ENCODE measurements around the gene EIF4EBP3.

DNA sequence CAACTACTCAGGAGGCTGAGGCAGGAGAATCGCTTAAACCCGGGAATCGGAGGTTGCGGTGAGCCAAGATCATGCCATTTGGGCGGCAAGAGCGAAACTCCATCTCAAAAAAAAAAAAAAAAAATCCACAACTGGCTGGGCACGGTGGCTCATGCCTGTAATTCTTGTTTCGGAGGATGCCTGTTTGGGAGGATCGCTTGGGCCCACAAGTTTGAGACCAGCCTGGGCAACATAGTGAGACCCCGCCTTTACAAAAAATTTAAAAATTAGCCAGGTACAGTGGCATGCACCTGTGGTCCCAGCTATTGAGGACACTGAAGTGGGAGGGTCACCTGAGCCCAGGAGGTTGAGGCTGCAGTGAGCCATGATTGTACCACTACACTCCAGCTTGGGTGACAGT, 1.9 kb upstream of the EIF4EBP3 start:
- no peak for TF ChIP-seq TAF1 (IDR thresholded peaks at IDR 0.05; ENCODE audit: borderline replicate concordance, low read depth, low read length)
- no peak for TF ChIP-seq POLR2AphosphoS5 (IDR thresholded peaks at IDR 0.05; ENCODE audit: low read depth, low read length)
- TF ChIP-seq POLR2A (IDR thresholded peaks at IDR 0.05; ENCODE audit: low read depth, low read length): no peak
